A549 (cell line): ENCODE measurements around the gene STT3B. TPM values are rescaled to one million over a fixed set of nuclear protein-coding genes. Genes with fewer than 3 reads are reported as not detected.

Experiments used
- ATAC-seq, 2 experiments: fragments of 200-7000 bp in 1 of 2; fragments of >200 bp in 1 of 2; cut with Nextera tagmentation in 1 of 2; cut with Tn5 transposase in 1 of 2; 3 replicates each; pipeline versions ENCODE4 v1.8.0 to v1.9.1; 2018 to 2020; ENCODE audit warnings: mild to moderate bottlenecking in 1 of 2, moderate library complexity in 1 of 2
- CTCF ChIA-PET: fragments of 300-600 bp; sonication (Branson Sonifier 250); formaldehyde crosslinking; extraction: SDS; loops from one replicate; lab custom pipeline; 2021; ENCODE audit warnings: antibody characterized with exemption, inconsistent platforms; lab: Yijun Ruan, JAX
- POLR2A ChIA-PET: fragments of 350-600 bp; formaldehyde crosslinking; extraction: SDS; loops from one replicate; lab custom pipeline; 2021; ENCODE audit warnings: antibody characterized with exemption, inconsistent platforms; lab: Yijun Ruan, JAX
- DNase-seq, 2 experiments: peaks; one replicate each; pipeline versions ENCODE4 v3.0.0 to v3.0.0-alpha.2; 2011 to 2016; ENCODE audit warnings: low read depth in 1 of 2, low spot score in 1 of 2
- FAIRE-seq: peaks from 2 replicates; lab custom pipeline; 2011; peaks lifted over from hg19 to GRCh38; lab: Jason Lieb, UNC
- H3K27ac ChIP-seq, 2 experiments: fragments of >200 bp; sonication (Bioruptor Twin); formaldehyde crosslinking; 3 replicates each; pipeline ENCODE4 v1.5.1; 2016 to 2017
- H3K4me1 ChIP-seq: fragments of >200 bp; sonication (Bioruptor Twin); formaldehyde crosslinking; 3 replicates; pipeline ENCODE4 v1.6.1; 2016
- H3K4me2 ChIP-seq: fragments of >200 bp; sonication (Bioruptor Twin); formaldehyde crosslinking; 3 replicates; pipeline ENCODE4 v1.6.1; 2016
- H3K4me3 ChIP-seq: fragments of >200 bp; sonication (Bioruptor Twin); formaldehyde crosslinking; 3 replicates; pipeline ENCODE4 v1.5.1; 2016
- H3K9me3 ChIP-seq: fragments of >200 bp; sonication (Bioruptor Twin); formaldehyde crosslinking; 3 replicates; pipeline ENCODE4 v1.6.1; 2016
- CBX8 ChIP-seq: fragments of 200-600 bp; sonication (generic); IDR thresholded peaks from 2 replicates; pipeline ENCODE4 v1.6.1; 2016
- CHD2 ChIP-seq: fragments of 150-350 bp; IDR thresholded peaks from 2 replicates; pipeline ENCODE4 v1.6.1; 2014; ENCODE audit warnings: low read length; ENCODE audit not compliant: partially characterized antibody
- EHMT2 ChIP-seq: fragments of 200-600 bp; sonication (generic); IDR thresholded peaks from 2 replicates; pipeline ENCODE4 v1.6.1; 2016; ENCODE audit warnings: antibody characterized with exemption, low read depth, mild to moderate bottlenecking, moderate library complexity
- FOSL2 ChIP-seq, 2 experiments: fragments of 450-650 bp in 1 of 2; fragments of >200 bp in 1 of 2; sonication (Bioruptor Twin) in 1 of 2; formaldehyde crosslinking; IDR thresholded peaks; 2 replicates each; pipeline versions ENCODE4 v1.5.0 to v1.6.1; 2016 to 2020; ENCODE audit warnings: mild to moderate bottlenecking in 1 of 2, moderate library complexity in 1 of 2
- HOXB13 ChIP-seq: fragments of 250-450 bp; sonication (Bioruptor Pico); IDR thresholded peaks from 2 replicates; pipeline ENCODE4 v1.5.0; 2020; ENCODE audit warnings: low read depth, mild to moderate bottlenecking, moderate library complexity
- JUN ChIP-seq, 2 experiments: fragments of >200 bp; sonication (Bioruptor Twin); formaldehyde crosslinking; IDR thresholded peaks; 2 replicates in 1 of 2; 3 replicates in 1 of 2; pipeline ENCODE4 v1.6.1; 2016 to 2017
- JUNB ChIP-seq: fragments of >200 bp; sonication (Bioruptor Twin); formaldehyde crosslinking; IDR thresholded peaks from 2 replicates; pipeline ENCODE4 v1.6.1; 2016
- KDM5A ChIP-seq: fragments of 200-600 bp; sonication (generic); IDR thresholded peaks from 2 replicates; pipeline ENCODE4 v1.6.1; 2016; ENCODE audit warnings: antibody characterized with exemption, mild to moderate bottlenecking
- MAFK ChIP-seq: fragments of 450-650 bp; IDR thresholded peaks from 2 replicates; pipeline ENCODE4 v1.6.1; 2014; ENCODE audit not compliant: partially characterized antibody
- MAZ ChIP-seq: fragments of 150-350 bp; IDR thresholded peaks from 2 replicates; pipeline ENCODE4 v1.6.1; 2014; ENCODE audit warnings: antibody characterized with exemption, low read depth, low read length, borderline replicate concordance
- POLR2AphosphoS2 ChIP-seq: conservative IDR thresholded peaks from 2 replicates; pipeline ENCODE4 v1.6.1; 2012; ENCODE audit warnings: low read length, improper control_type of control experiment, inconsistent platforms
- RARB ChIP-seq: fragments of 250-450 bp; sonication (Bioruptor Pico); IDR thresholded peaks from 2 replicates; pipeline ENCODE4 v1.8.0; 2021; ENCODE audit warnings: mild to moderate bottlenecking, moderate library complexity
- RFX5 ChIP-seq: fragments of 450-650 bp; IDR thresholded peaks from 2 replicates; pipeline ENCODE4 v1.7.1; 2014; ENCODE audit warnings: antibody characterized with exemption, mild to moderate bottlenecking, moderate library complexity
- RNF2 ChIP-seq: fragments of 200-600 bp; sonication (generic); IDR thresholded peaks from 2 replicates; pipeline ENCODE4 v1.6.1; 2016; ENCODE audit warnings: low read depth, mild to moderate bottlenecking, antibody characterized with exemption, moderate library complexity, borderline replicate concordance
- SMC3 ChIP-seq: fragments of >200 bp; sonication (Bioruptor Twin); formaldehyde crosslinking; IDR thresholded peaks from 3 replicates; pipeline ENCODE4 v1.6.1; 2018; ENCODE audit warnings: inconsistent platforms
- ZC3H11A ChIP-seq: fragments of 450-650 bp; IDR thresholded peaks from 2 replicates; pipeline ENCODE4 v1.6.1; 2014; ENCODE audit warnings: antibody characterized with exemption, mild to moderate bottlenecking
- ZFP36 ChIP-seq: fragments of 450-650 bp; IDR thresholded peaks from 2 replicates; pipeline ENCODE4 v1.6.1; 2014; ENCODE audit warnings: borderline replicate concordance; ENCODE audit not compliant: partially characterized antibody
- ZNF302 ChIP-seq: fragments of 250-450 bp; sonication (Bioruptor Pico); IDR thresholded peaks from 2 replicates; pipeline ENCODE4 v1.9.0; 2021; ENCODE audit warnings: inconsistent platforms, mild to moderate bottlenecking, moderate library complexity
- ZSCAN20 ChIP-seq: fragments of 250-450 bp; sonication (Bioruptor Pico); IDR thresholded peaks from 2 replicates; pipeline ENCODE4 v1.8.0; 2022; ENCODE audit warnings: mild to moderate bottlenecking, moderate library complexity
- WGBS: methylation state at CpG from one replicate; pipeline ENCODE4 v1.1.6; 2017; ENCODE audit errors: missing lambda C conversion rate; 5-methylcytosine and 5-hydroxymethylcytosine counted together
- polyA plus RNA-seq, 4 experiments: library from polyadenylated mRNA; depleted of rRNA in 3 of 4; stranded (reverse); fragments of >200 nt; fragmentation: RNase III in 1 of 4; extraction: RNeasy Plus Mini Kit Qiagen cat#74134 plus additional on column Dnase treatment in 1 of 4; gene quantifications; 2 replicates in 3 of 4; 3 replicates in 1 of 4; pipeline ENCODE4 v1.2.3, GENCODE V29; 2011 to 2017
- TF ChIP-seq, protein P1 (sequence below): fragments of 200-600 bp; sonication (generic); IDR thresholded peaks from 2 replicates; pipeline ENCODE4 v1.6.1; 2016; ENCODE audit warnings: antibody characterized with exemption, mild to moderate bottlenecking, moderate library complexity
- TF ChIP-seq, protein P2 (sequence below): IDR thresholded peaks from 2 replicates; pipeline ENCODE4 v1.6.1; 2012; ENCODE audit warnings: low read depth, borderline replicate concordance
- TF ChIP-seq, protein P3 (sequence below): fragments of 250-450 bp; sonication (Bioruptor Pico); IDR thresholded peaks from 2 replicates; pipeline ENCODE4 v1.5.0; 2021; ENCODE audit warnings: mild to moderate bottlenecking, moderate library complexity, borderline replicate concordance

Gene STT3B
- polyA plus RNA-seq, 2 of the 4 experiments (the other 2 are of a cell fraction) = 92.1 to 171 TPM

DNA sequence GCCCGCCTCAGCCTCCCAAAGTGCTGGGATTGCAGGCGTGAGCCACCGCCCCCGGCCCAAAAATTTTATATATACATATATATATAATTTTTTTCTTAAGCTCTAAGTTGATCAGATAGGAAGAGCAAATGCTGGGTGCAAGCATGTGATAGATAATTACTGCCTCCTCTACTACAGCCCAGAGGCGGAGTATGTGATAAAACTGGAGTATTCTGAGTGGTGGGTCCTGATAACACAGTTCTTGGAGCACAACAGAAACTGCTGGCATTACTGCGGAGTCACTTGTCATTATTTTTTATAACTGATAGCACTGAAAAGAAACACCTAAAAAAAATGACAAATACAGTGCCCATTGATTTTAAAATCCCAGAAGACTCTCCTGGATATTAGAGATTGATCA lies 41.1 kb upstream of the STT3B start:
- 69% methylated on average over 6 of the region's 6 CpGs for WGBS
- peaks cover 21% of the 10 kb centered on the region for H3K9me3 ChIP-seq
- FAIRE-seq = no peak
- ChIA-PET CTCF (no interaction called here), POLR2A (no interaction called here)
- no peak for TF ChIP-seq RARB (CRISPR knock-in tag)
- no peak for TF ChIP-seq ZC3H11A
- TF ChIP-seq, protein P1, sequence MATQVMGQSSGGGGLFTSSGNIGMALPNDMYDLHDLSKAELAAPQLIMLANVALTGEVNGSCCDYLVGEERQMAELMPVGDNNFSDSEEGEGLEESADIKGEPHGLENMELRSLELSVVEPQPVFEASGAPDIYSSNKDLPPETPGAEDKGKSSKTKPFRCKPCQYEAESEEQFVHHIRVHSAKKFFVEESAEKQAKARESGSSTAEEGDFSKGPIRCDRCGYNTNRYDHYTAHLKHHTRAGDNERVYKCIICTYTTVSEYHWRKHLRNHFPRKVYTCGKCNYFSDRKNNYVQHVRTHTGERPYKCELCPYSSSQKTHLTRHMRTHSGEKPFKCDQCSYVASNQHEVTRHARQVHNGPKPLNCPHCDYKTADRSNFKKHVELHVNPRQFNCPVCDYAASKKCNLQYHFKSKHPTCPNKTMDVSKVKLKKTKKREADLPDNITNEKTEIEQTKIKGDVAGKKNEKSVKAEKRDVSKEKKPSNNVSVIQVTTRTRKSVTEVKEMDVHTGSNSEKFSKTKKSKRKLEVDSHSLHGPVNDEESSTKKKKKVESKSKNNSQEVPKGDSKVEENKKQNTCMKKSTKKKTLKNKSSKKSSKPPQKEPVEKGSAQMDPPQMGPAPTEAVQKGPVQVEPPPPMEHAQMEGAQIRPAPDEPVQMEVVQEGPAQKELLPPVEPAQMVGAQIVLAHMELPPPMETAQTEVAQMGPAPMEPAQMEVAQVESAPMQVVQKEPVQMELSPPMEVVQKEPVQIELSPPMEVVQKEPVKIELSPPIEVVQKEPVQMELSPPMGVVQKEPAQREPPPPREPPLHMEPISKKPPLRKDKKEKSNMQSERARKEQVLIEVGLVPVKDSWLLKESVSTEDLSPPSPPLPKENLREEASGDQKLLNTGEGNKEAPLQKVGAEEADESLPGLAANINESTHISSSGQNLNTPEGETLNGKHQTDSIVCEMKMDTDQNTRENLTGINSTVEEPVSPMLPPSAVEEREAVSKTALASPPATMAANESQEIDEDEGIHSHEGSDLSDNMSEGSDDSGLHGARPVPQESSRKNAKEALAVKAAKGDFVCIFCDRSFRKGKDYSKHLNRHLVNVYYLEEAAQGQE = no peak
- no peak overlapping the region for H3K27ac ChIP-seq
- DNase-seq = no peak
- no peak overlapping the region for H3K4me3 ChIP-seq
- no peak for ATAC-seq
- no peak overlapping the region for H3K4me2 ChIP-seq
- no peaks in the 10 kb centered on the region for H3K4me1 ChIP-seq

DNA sequence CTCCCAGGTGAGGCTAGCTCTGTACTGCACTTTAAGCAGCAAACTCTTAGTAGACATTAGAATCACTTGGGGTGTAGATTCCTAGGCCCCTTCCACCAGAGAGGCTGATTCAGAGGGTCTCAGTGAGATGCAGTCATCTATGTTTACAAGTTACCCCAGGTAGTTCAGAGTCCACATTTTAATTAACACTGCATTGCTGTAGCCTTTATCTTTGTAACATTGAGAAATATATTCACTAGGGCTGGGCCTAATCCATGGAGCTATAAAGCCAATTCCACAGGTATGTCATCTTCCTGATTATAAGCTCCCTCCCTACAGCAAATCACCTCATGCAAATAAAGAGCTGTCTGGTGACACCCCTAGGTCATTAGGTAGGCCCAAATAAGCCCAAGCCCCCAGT lies 39.6 kb upstream of the STT3B start:
- ATAC-seq (no peak), DNase-seq (no peak), FAIRE-seq (no peak)
- H3K4me2 ChIP-seq = no peak overlapping the region
- no peaks in the 10 kb centered on the region for H3K4me1 ChIP-seq
- H3K4me3 ChIP-seq = no peak overlapping the region
- ChIA-PET POLR2A (no interaction called here), CTCF (no interaction called here)
- H3K9me3 ChIP-seq = peaks cover 21% of the 10 kb centered on the region
- no peak overlapping the region for H3K27ac ChIP-seq
- no peak for TF ChIP-seq POLR2AphosphoS2
- TF ChIP-seq ZFP36 = no peak
- no peak for TF ChIP-seq HOXB13
- no peak for TF ChIP-seq EHMT2
- TF ChIP-seq, protein P2, sequence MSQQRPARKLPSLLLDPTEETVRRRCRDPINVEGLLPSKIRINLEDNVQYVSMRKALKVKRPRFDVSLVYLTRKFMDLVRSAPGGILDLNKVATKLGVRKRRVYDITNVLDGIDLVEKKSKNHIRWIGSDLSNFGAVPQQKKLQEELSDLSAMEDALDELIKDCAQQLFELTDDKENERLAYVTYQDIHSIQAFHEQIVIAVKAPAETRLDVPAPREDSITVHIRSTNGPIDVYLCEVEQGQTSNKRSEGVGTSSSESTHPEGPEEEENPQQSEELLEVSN = no peak
- TF ChIP-seq CBX8 = no peak
- no peak for TF ChIP-seq ZSCAN20 (CRISPR knock-in tag)
- TF ChIP-seq RFX5 = no peak

DNA sequence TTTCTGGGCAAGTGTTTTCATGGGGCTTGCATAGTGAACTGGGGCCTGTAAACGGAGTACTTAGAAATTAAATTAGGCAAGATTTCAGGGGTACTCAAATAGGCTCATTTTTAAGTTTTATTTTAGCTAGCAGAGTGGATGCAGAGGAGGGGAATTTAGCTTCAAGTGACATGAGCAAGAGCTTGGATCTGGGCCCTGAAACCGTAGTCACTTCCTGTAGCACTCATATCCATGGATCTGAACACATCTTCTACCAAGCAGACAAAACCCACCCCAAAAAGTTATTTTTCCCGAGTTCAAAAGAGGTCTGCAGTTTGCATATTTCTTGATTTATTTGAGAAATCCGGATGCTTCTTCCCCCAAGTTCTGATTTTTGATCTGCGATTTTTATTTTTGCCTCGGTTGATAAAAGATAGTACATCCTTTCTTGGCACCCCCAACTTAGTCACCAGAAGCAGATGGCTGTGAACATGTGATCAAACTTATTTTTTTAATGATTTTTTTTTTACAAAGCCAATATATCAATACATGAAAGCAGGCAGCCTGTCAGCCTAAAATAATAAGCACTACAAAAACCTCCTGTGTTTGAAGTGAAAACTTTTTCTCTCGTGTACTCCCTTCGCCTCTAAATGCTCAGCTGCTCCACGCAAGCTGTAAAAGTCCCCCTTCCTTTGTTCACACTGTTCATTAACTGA lies 36.6 kb upstream of the STT3B start:
- CTCF ChIA-PET = interaction anchor here (1.0 kb wide), 1 partner anchor 18 kb away, joined by 3 read pairs; no protein-coding TSS in a partner anchor
- no peak for FAIRE-seq
- no peak overlapping the region for H3K27ac ChIP-seq
- no peak for DNase-seq
- WGBS = 54% methylated on average over 9 of the region's 9 CpGs
- H3K4me1 ChIP-seq = no peaks in the 10 kb centered on the region
- POLR2A ChIA-PET = no interaction called here
- no peak overlapping the region for H3K4me2 ChIP-seq
- H3K4me3 ChIP-seq = no peak overlapping the region
- H3K9me3 ChIP-seq = peaks cover 12% of the 10 kb centered on the region; the same call in 1 of the 3 replicates
- ATAC-seq = no peak
- TF ChIP-seq, protein P3, sequence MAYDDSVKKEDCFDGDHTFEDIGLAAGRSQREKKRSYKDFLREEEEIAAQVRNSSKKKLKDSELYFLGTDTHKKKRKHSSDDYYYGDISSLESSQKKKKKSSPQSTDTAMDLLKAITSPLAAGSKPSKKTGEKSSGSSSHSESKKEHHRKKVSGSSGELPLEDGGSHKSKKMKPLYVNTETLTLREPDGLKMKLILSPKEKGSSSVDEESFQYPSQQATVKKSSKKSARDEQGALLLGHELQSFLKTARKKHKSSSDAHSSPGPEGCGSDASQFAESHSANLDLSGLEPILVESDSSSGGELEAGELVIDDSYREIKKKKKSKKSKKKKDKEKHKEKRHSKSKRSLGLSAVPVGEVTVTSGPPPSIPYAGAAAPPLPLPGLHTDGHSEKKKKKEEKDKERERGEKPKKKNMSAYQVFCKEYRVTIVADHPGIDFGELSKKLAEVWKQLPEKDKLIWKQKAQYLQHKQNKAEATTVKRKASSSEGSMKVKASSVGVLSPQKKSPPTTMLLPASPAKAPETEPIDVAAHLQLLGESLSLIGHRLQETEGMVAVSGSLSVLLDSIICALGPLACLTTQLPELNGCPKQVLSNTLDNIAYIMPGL (CRISPR knock-in tag) = no peak
- TF ChIP-seq JUNB (no peak), RNF2 (no peak), EHMT2 (no peak), JUN (IDR thresholded peaks at IDR 0.05) (no peak), MAFK (no peak), CHD2 (no peak), SMC3 (no peak), ZNF302 (CRISPR knock-in tag) (no peak), MAZ (no peak), FOSL2 (IDR thresholded peaks at IDR 0.05) (no peak), FOSL2 (CRISPR knock-in tag; IDR thresholded peaks at IDR 0.05) (no peak), KDM5A (no peak)
- TF ChIP-seq, protein P1 = no peak
